Kidney (tissue), 14 donors: ENCODE measurements around the gene MTRFR. TPM values are rescaled to one million over a fixed set of nuclear protein-coding genes. Genes with fewer than 3 reads are reported as not detected.

Experiments
- DNase-seq, 5 donors: peaks; one replicate each; pipeline ENCODE4 v3.0.0-alpha.2; 2013 to 2020
- FAIRE-seq: peaks from 2 replicates; lab custom pipeline; 2012; peaks lifted over from hg19 to GRCh38; lab: Jason Lieb, UNC
- H3K27ac ChIP-seq, 2 donors: one replicate each; pipeline ENCODE4 v1.7.0; 2013; ENCODE audit warnings: low read depth in 2 of 2, low read length in 2 of 2, inconsistent platforms in 1 of 2
- H3K27me3 ChIP-seq: one replicate; pipeline ENCODE4 v1.7.1; 2013; ENCODE audit warnings: low read length, inconsistent platforms; ENCODE audit not compliant: control insufficient read depth, insufficient read depth
- H3K36me3 ChIP-seq, 3 donors: one replicate each; pipeline versions ENCODE4 v1.7.0 to v1.7.1; 2013; ENCODE audit warnings: low read length in 3 of 3, control low read depth in 1 of 3, inconsistent platforms in 1 of 3; ENCODE audit not compliant: insufficient read depth in 3 of 3, control insufficient read depth in 2 of 3
- H3K4me1 ChIP-seq, 3 donors: one replicate each; pipeline versions ENCODE4 v1.7.0 to v1.7.1; 2013; ENCODE audit warnings: low read length in 3 of 3, inconsistent platforms in 1 of 3, low read depth in 1 of 3; ENCODE audit not compliant: control insufficient read depth in 2 of 3, insufficient read depth in 2 of 3
- H3K4me3 ChIP-seq, 3 donors: one replicate each; pipeline versions ENCODE4 v1.7.0 to v1.8.1; 2013; ENCODE audit warnings: low read length in 3 of 3, control low read depth in 1 of 3, inconsistent platforms in 1 of 3
- H3K9ac ChIP-seq, 3 donors: one replicate each; pipeline versions ENCODE4 v1.7.0 to v1.7.1; 2013; ENCODE audit warnings: low read length in 3 of 3, control low read depth in 1 of 3, inconsistent platforms in 1 of 3
- H3K9me3 ChIP-seq, 3 donors: one replicate each; pipeline versions ENCODE4 v1.7.0 to v1.7.1; 2013; ENCODE audit warnings: low read length in 3 of 3, control low read depth in 1 of 3, inconsistent platforms in 1 of 3; ENCODE audit not compliant: control insufficient read depth in 2 of 3, insufficient read depth in 1 of 3
- CTCF ChIP-seq: IDR thresholded peaks from 3 replicates; pipeline ENCODE4 v1.5.1; 2012; ENCODE audit warnings: mild to moderate bottlenecking, moderate library complexity, borderline replicate concordance; ENCODE audit not compliant: insufficient read depth; ENCODE audit errors: extremely low read depth
- intact Hi-C: fragments of 100-400 bp; cut with DNase I; formaldehyde crosslinking; loops from one replicate; pipeline ENCODE4 v1.11.1; 2022
- polyA plus RNA-seq: library from polyadenylated mRNA; stranded (reverse); fragments of 350-450 nt; fragmentation: Illumina TruSeq; extraction: RNeasy Lipid Tissue Mini Kit (QIAGEN cat#74804); gene quantifications from one replicate; pipeline ENCODE4 v1.2.3, GENCODE V29; 2014; ENCODE audit warnings: low read depth, low replicate concordance; ENCODE audit not compliant: insufficient read depth
- total RNA-seq: library from RNA; stranded (reverse); fragmentation: NEBNext Ultra II Directional; extraction: Animal tissue kit (Norgen Biotek cat#: 25700); gene quantifications from one replicate; pipeline ENCODE4 v1.2.1, GENCODE V29; 2021
- donor health status: control.
- donor health status: control.
- donor health status: control.
- donor health status: control.
- donor health status: control.
- donor health status: DM: yes; HTN: yes; CAD: no.
- donor health status: Normal renal cell carcinoma (clear cell type).

Gene MTRFR
- total and polyA plus RNA-seq, 2 donors from 2014 or later = 12.8 to 17.8 TPM

GRCh38 chr12:123260081-123260480, 26.8 kb downstream of the MTRFR start:
- no peak for DNase-seq
- intact Hi-C loops = no loop called here
- TF ChIP-seq CTCF = no peak
- peaks cover 9 to 31% (median 16%) of the 10 kb centered on the region in 3 donors for H3K36me3 ChIP-seq
- H3K27me3 ChIP-seq = no peaks in the 10 kb centered on the region
- H3K4me1 ChIP-seq = peaks cover 0 to 3% (median 0%) of the 10 kb centered on the region in 3 donors
- H3K9me3 ChIP-seq = no peaks in the 10 kb centered on the region
- H3K4me3 ChIP-seq = no peak overlapping the region
- FAIRE-seq = no peak
- H3K9ac ChIP-seq = no peak overlapping the region
- H3K27ac ChIP-seq = no peak overlapping the region

GRCh38 chr12:123261196-123261595, 28.0 kb downstream of the MTRFR start:
- Histone ChIP-seq H3K27me3 (no peaks in the 10 kb centered on the region), H3K4me1 (peaks cover 0 to 3% (median 0%) of the 10 kb centered on the region in 3 donors), H3K4me3 (no peak overlapping the region), H3K9me3 (no peaks in the 10 kb centered on the region), H3K36me3 (peaks cover 6 to 26% (median 12%) of the 10 kb centered on the region in 3 donors), H3K9ac (no peak overlapping the region), H3K27ac (no peak overlapping the region)
- no peak for TF ChIP-seq CTCF
- no peak for DNase-seq
- intact Hi-C loops = no loop called here
- no peak for FAIRE-seq

GRCh38 chr12:123263196-123263817, 30.1 kb downstream of the MTRFR start:
- peaks cover 4 to 26% (median 14%) of the 10 kb centered on the region in 3 donors for H3K36me3 ChIP-seq
- H3K9me3 ChIP-seq = no peaks in the 10 kb centered on the region
- TF ChIP-seq CTCF = no peak

More at GRCh38 chr12:123263196-123263817, 30.1 kb downstream of the MTRFR start:
- intact Hi-C loops = no loop called here
- DNase-seq (no peak), FAIRE-seq (no peak)
- H3K4me3 ChIP-seq = no peak overlapping the region
- no peak overlapping the region for H3K9ac ChIP-seq
- peaks cover 0 to 4% (median 3%) of the 10 kb centered on the region in 3 donors for H3K4me1 ChIP-seq
- no peak overlapping the region for H3K27ac ChIP-seq
- H3K27me3 ChIP-seq = no peaks in the 10 kb centered on the region
